Large intestine (tissue), 1 donor: ENCODE measurements around the gene SLC39A11. TPM values are rescaled to one million over a fixed set of nuclear protein-coding genes. Genes with fewer than 3 reads are reported as not detected.

Source experiments
- polyA plus RNA-seq: library from polyadenylated mRNA; unstranded; fragments of 120-200 nt; gene quantifications from one replicate; pipeline ENCODE4 v1.2.1, GENCODE V29; 2013

Gene SLC39A11
- polyA plus RNA-seq, 1 donor, result 46.2 TPM

Other genes starting within 250 kb of the SLC39A11 start
- gene SSTR2, start 72.3 kb upstream of the SLC39A11 start, polyA plus RNA-seq, result 3.5 TPM
- 36.2 TPM for gene COG1, start 100.4 kb upstream of the SLC39A11 start, polyA plus RNA-seq
- 0.21 TPM for gene CPSF4L, start 169.2 kb upstream of the SLC39A11 start, polyA plus RNA-seq
- gene CDC42EP4, start 219.3 kb upstream of the SLC39A11 start, polyA plus RNA-seq, result 57.5 TPM